Endothelial cell of umbilical vein (primary cell): ENCODE data around the gene MASP1. TPM values are rescaled to one million over a fixed set of nuclear protein-coding genes. Genes with fewer than 3 reads are reported as not detected.

Experiments
- BruUV-seq: library from RNA; stranded (reverse); fragments of 400-500 nt; replicated peaks from 2 replicates; lab custom pipeline; 2021; lab: Mats Ljungman, UMichigan
- CTCF ChIA-PET: fragments of 300-600, 350-600 bp; sonication (Branson Sonifier 250); formaldehyde crosslinking; loops from one replicate; lab custom pipeline; 2021; ENCODE audit warnings: antibody characterized with exemption, inconsistent platforms; lab: Charles Lee
- POLR2A ChIA-PET: fragments of 300-600, 350-600 bp; sonication (Branson Sonifier 250); formaldehyde crosslinking; loops from one replicate; lab custom pipeline; 2021; ENCODE audit warnings: antibody characterized with exemption, inconsistent platforms; lab: Charles Lee
- DNase-seq: peaks from one replicate; pipeline ENCODE4 v3.0.0-alpha.2; 2011; ENCODE audit warnings: low read depth, low spot score
- FAIRE-seq: peaks from 2 replicates; lab custom pipeline; 2011; peaks lifted over from hg19 to GRCh38; lab: Jason Lieb, UNC
- H2AFZ ChIP-seq: 2 replicates; pipeline ENCODE4 v1.6.0; 2012; ENCODE audit warnings: low read depth, low read length, control low read depth, inconsistent platforms
- H3K27ac ChIP-seq: 2 replicates; pipeline ENCODE4 v1.5.1; 2011; ENCODE audit warnings: low read depth, mild to moderate bottlenecking, control low read depth, low read length, moderate library complexity; ENCODE audit not compliant: insufficient read depth
- H3K27me3 ChIP-seq, 2 experiments: 2 replicates each; pipeline versions ENCODE4 v1.6.0 to v1.6.1; 2011; ENCODE audit warnings: low read length in 2 of 2, mixed read lengths in 1 of 2; ENCODE audit not compliant: control insufficient read depth in 2 of 2, insufficient read depth in 2 of 2
- H3K36me3 ChIP-seq, 2 experiments: 2 replicates in 1 of 2; 3 replicates in 1 of 2; pipeline ENCODE4 v1.5.1; 2011; ENCODE audit warnings: low read length in 2 of 2, mild to moderate bottlenecking in 1 of 2, moderate library complexity in 1 of 2; ENCODE audit not compliant: control insufficient read depth in 2 of 2, insufficient read depth in 2 of 2; ENCODE audit errors: extremely low read depth in 1 of 2
- H3K4me1 ChIP-seq: 3 replicates; pipeline ENCODE4 v1.5.1; 2011; ENCODE audit warnings: mild to moderate bottlenecking, low read length; ENCODE audit not compliant: control insufficient read depth, insufficient read depth; ENCODE audit errors: extremely low read depth
- H3K4me2 ChIP-seq: 2 replicates; pipeline ENCODE4 v1.6.1; 2011; ENCODE audit warnings: low read length, control low read depth, mixed read lengths; ENCODE audit not compliant: insufficient read depth
- H3K4me3 ChIP-seq, 3 experiments: fragments of 200-600 bp in 1 of 3; sonication (generic), shearing (Covaris generic) in 1 of 3; replicated peaks in 1 of 3; 2 replicates each; pipeline ENCODE4 v1.5.1; 2011 to 2016; ENCODE audit warnings: control low read depth in 3 of 3, low read length in 3 of 3, mild to moderate bottlenecking in 2 of 3, inconsistent platforms in 1 of 3, low read depth in 1 of 3, moderate library complexity in 1 of 3; ENCODE audit not compliant: insufficient read depth in 1 of 3
- H3K79me2 ChIP-seq: 2 replicates; pipeline ENCODE4 v1.6.0; 2012; ENCODE audit warnings: low read length, inconsistent platforms; ENCODE audit not compliant: control insufficient read depth, insufficient read depth
- H3K9ac ChIP-seq: replicated peaks from 2 replicates; pipeline ENCODE3; 2011; ENCODE audit warnings: low read length, control low read depth; ENCODE audit not compliant: insufficient read depth; ENCODE audit errors: extremely low read depth
- H3K9me1 ChIP-seq: replicated peaks from 3 replicates; pipeline ENCODE4 v1.6.0; 2011; ENCODE audit warnings: mild to moderate bottlenecking, low read length; ENCODE audit not compliant: control insufficient read depth, insufficient read depth; ENCODE audit errors: extremely low read depth
- H3K9me3 ChIP-seq: replicated peaks from 2 replicates; pipeline ENCODE4 v1.5.1; 2012; ENCODE audit warnings: low read length, inconsistent platforms; ENCODE audit not compliant: control insufficient read depth, insufficient read depth
- H4K20me1 ChIP-seq: replicated peaks from 2 replicates; pipeline ENCODE3; 2011; ENCODE audit warnings: mild to moderate bottlenecking, low read length; ENCODE audit not compliant: control insufficient read depth, insufficient read depth; ENCODE audit errors: extremely low read depth
- CTCF ChIP-seq, 2 donors: IDR thresholded peaks; 1 replicate in 1 of 2; 2 replicates in 1 of 2; pipeline ENCODE4 v1.5.1; 2011; ENCODE audit warnings: low read length in 2 of 2, mild to moderate bottlenecking in 2 of 2, moderate library complexity in 2 of 2, control low read depth in 1 of 2, inconsistent platforms in 1 of 2, low read depth in 1 of 2; ENCODE audit not compliant: insufficient read depth in 1 of 2; ENCODE audit errors: extremely low read depth in 1 of 2
- EZH2 ChIP-seq: IDR thresholded peaks from 2 replicates; pipeline ENCODE4 v1.6.1; 2012; ENCODE audit warnings: borderline replicate concordance, low read depth, mild to moderate bottlenecking, moderate library complexity, low read length, inconsistent platforms; ENCODE audit not compliant: severe bottlenecking
- FOS ChIP-seq: IDR thresholded peaks from 2 replicates; pipeline ENCODE4 v1.6.1; 2011; ENCODE audit warnings: mild to moderate bottlenecking, low read length, moderate library complexity, borderline replicate concordance; ENCODE audit not compliant: insufficient read depth
- GATA2 ChIP-seq: IDR thresholded peaks from 2 replicates; pipeline ENCODE4 v1.7.0; 2011; ENCODE audit warnings: low read depth, mild to moderate bottlenecking, moderate library complexity, mixed read lengths, low read length; ENCODE audit not compliant: insufficient read length, insufficient read depth
- JUN ChIP-seq: IDR thresholded peaks from 2 replicates; pipeline ENCODE4 v1.6.1; 2011; ENCODE audit warnings: borderline replicate concordance, low read depth; ENCODE audit not compliant: insufficient read length, insufficient read depth
- MYC ChIP-seq: IDR thresholded peaks from one replicate; pipeline ENCODE4 v1.6.1; 2011; ENCODE audit warnings: mild to moderate bottlenecking, low read depth, low read length
- POLR2A ChIP-seq: IDR thresholded peaks from 2 replicates; pipeline ENCODE4 v1.6.1; 2012; ENCODE audit warnings: low read depth, mild to moderate bottlenecking, control low read depth, low read length
- POLR2AphosphoS5 ChIP-seq: IDR thresholded peaks from 2 replicates; pipeline ENCODE4 v1.6.1; 2012; ENCODE audit warnings: low read depth, mild to moderate bottlenecking, control low read depth, low read length, moderate library complexity; ENCODE audit not compliant: insufficient read depth
- dilution Hi-C: fragments of 300-500 bp; cut with MboI; formaldehyde crosslinking; loops from one replicate; pipeline ENCODE4 v1.15.0; 2019; ENCODE audit warnings: low sequenced_read_pairs; ENCODE audit not compliant: extremely low pct_ligation_motif_present
- intact Hi-C: fragments of 100-400 bp; cut with micrococcal nuclease; formaldehyde crosslinking; loops from one replicate; pipeline ENCODE4 v1.10.0; 2022
- polyA plus RNA-seq, 4 experiments: library from polyadenylated mRNA; depleted of rRNA in 3 of 4; stranded (reverse) in 3 of 4; unstranded in 1 of 4; fragments of >200 nt; gene quantifications; 2 replicates each; pipeline versions ENCODE4 v1.2.1 to v1.2.3, GENCODE V29; 2011 to 2012; ENCODE audit warnings: missing spikeins in 1 of 4
- total RNA-seq: library from RNA; stranded (reverse); gene quantifications from 2 replicates; pipeline ENCODE4 v1.2.3, GENCODE V29; 2021
- TF ChIP-seq, protein P1 (sequence below): IDR thresholded peaks from 2 replicates; pipeline ENCODE4 v1.6.1; 2011; ENCODE audit not compliant: insufficient read depth, insufficient read length

The MASP1 gene
- total and polyA plus RNA-seq, 2 donors (not counting 3 experiments of a cell fraction or from before 2014, with no cell fraction given), result 0.31 to 0.50 TPM

- H4K20me1 ChIP-seq, result no peaks in the 10 kb centered on the region
- no peak overlapping the region for H2AFZ ChIP-seq
- no peak overlapping the region for H3K4me2 ChIP-seq
- DNase-seq (no peak), FAIRE-seq (no peak)
- no peaks in the 10 kb centered on the region for H3K36me3 ChIP-seq
- TF ChIP-seq POLR2A (no peak), POLR2AphosphoS5 (no peak), EZH2 (no peak), CTCF (IDR thresholded peaks at IDR 0.05; ENCODE audit: extremely low read depth in 1 of 2, insufficient read depth in 1 of 2, low read depth in 1 of 2, low read length in 2 of 2) (no peak), FOS (no peak), GATA2 (no peak), MYC (no peak), JUN (no peak)
- TF ChIP-seq, protein P1, sequence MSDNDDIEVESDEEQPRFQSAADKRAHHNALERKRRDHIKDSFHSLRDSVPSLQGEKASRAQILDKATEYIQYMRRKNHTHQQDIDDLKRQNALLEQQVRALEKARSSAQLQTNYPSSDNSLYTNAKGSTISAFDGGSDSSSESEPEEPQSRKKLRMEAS, result no peak
- CTCF ChIA-PET, result interaction anchor here (0.9 to 1.0 kb wide), 3 partner anchors 41 to 418 kb away, joined by 3 to 5 read pairs (median 3); no protein-coding TSS in a partner anchor
- dilution Hi-C loops, result no loop called here
- no peak overlapping the region for H3K9ac ChIP-seq
- peaks cover 32% of the 10 kb centered on the region for H3K4me1 ChIP-seq
- no peaks in the 10 kb centered on the region for H3K79me2 ChIP-seq
- BruUV-seq, result no TSS peak
- intact Hi-C loops, result no loop called here
- H3K27me3 ChIP-seq, result no peaks in the 10 kb centered on the region
- H3K9me3 ChIP-seq, result no peaks in the 10 kb centered on the region
- POLR2A ChIA-PET, result no interaction called here
- H3K27ac ChIP-seq, result no peak overlapping the region
- no peak overlapping the region for H3K4me3 ChIP-seq
- no peaks in the 10 kb centered on the region for H3K9me1 ChIP-seq
Observed at GRCh38 chr3:187261541-187261969, 30.0 kb downstream of the MASP1 start.
